Measurements from ENCODE around the gene FXYD1.

The FXYD1 gene

GRCh38 chr19:35108730-35109129 is 29.9 kb upstream of the FXYD1 start:
- DNase-seq = no peak

- no peak for DNase-seq
These were observed 29.1 kb upstream of the FXYD1 start for GRCh38 chr19:35109395-35110112.

- no peak for DNase-seq
These were observed 27.6 kb upstream of the FXYD1 start for GRCh38 chr19:35110974-35111373.

- DNase-seq = no peak
These were observed 25.5 kb upstream of the FXYD1 start for GRCh38 chr19:35112995-35113688.

- DNase-seq = peak; percentile 76 to 81
These were observed 24.1 kb upstream of the FXYD1 start for GRCh38 chr19:35114353-35115176.

- no peak for DNase-seq
These were observed 23.3 kb upstream of the FXYD1 start, which contains the start of gene FXYD3 for GRCh38 chr19:35115177-35115951. Gene FXYD3, plus strand, starts transcription at chr19:35115823. Its CDS starts 3,554 bp downstream, at chr19:35119377.

GRCh38 chr19:35116072-35116801 is 22.4 kb upstream of the FXYD1 start:
- no peak for DNase-seq

GRCh38 chr19:35117116-35117515 is 21.5 kb upstream of the FXYD1 start:
- no peak for DNase-seq

- DNase-seq = no peak
These were observed 20.8 kb upstream of the FXYD1 start for GRCh38 chr19:35117799-35118198.

GRCh38 chr19:35118268-35119020 is 20.2 kb upstream of the FXYD1 start:
- DNase-seq = no peak

- DNase-seq = no peak
These were observed 19.5 kb upstream of the FXYD1 start for GRCh38 chr19:35119091-35119490.

GRCh38 chr19:35119578-35120155 is 19.0 kb upstream of the FXYD1 start:
- DNase-seq = no peak

GRCh38 chr19:35120492-35120891 is 18.1 kb upstream of the FXYD1 start:
- no peak for DNase-seq

- no peak for DNase-seq
These were observed 17.7 kb upstream of the FXYD1 start for GRCh38 chr19:35120898-35121297.

- no peak for DNase-seq
These were observed 15.7 kb upstream of the FXYD1 start for GRCh38 chr19:35122687-35123551.

GRCh38 chr19:35123573-35123972 is 15.1 kb upstream of the FXYD1 start:
- no peak for DNase-seq

- peak; percentile 88 to 89 for DNase-seq
These were observed 14.2 kb upstream of the FXYD1 start for GRCh38 chr19:35124098-35125060.

GRCh38 chr19:35125270-35125717 is 13.3 kb upstream of the FXYD1 start:
- DNase-seq = no peak

Data from activated CD4-positive, alpha-beta T cell treated with anti-CD3 and anti-CD28 coated beads, Interleukin-2, amount 50 U/mL, for 48 hours (primary cell).